GM23248 (cell line): Measurements from ENCODE around the gene BICD1.

Source experiments
- EZH2 ChIP-seq: fragments of 200-600 bp; sonication (generic); IDR thresholded peaks from 2 replicates; pipeline ENCODE4 v1.6.1; 2018; ENCODE audit warnings: antibody characterized with exemption, mild to moderate bottlenecking; ENCODE audit not compliant: insufficient read depth, poor library complexity, severe bottlenecking
- EZH2phosphoT487 ChIP-seq: fragments of 200-600 bp; sonication (generic); IDR thresholded peaks from 2 replicates; pipeline ENCODE4 v1.6.1; 2018; ENCODE audit warnings: antibody characterized with exemption, moderate library complexity, mild to moderate bottlenecking, low read depth; ENCODE audit not compliant: insufficient read depth

- TF ChIP-seq EZH2 (no peak), EZH2phosphoT487 (no peak)
Observed at GRCh38 chr12:32309811-32310736, 203.4 kb downstream of the BICD1 start.
